IMR-90 (cell line): ENCODE data around the gene PSTK. TPM values are rescaled to one million over a fixed set of nuclear protein-coding genes. Genes with fewer than 3 reads are reported as not detected.

Experiments
- BHLHE40 ChIP-seq: fragments of 150-350 bp; IDR thresholded peaks from 2 replicates; pipeline ENCODE4 v1.6.1; 2016; ENCODE audit warnings: mild to moderate bottlenecking, low read depth, low read length
- CEBPB ChIP-seq: IDR thresholded peaks from 2 replicates; pipeline ENCODE4 v1.6.1; 2012; ENCODE audit warnings: low read depth, low read length, improper control_type of control experiment
- MAFK ChIP-seq: IDR thresholded peaks from 2 replicates; pipeline ENCODE4 v1.6.1; 2012; ENCODE audit warnings: low read depth, low read length, improper control_type of control experiment
- MAZ ChIP-seq: IDR thresholded peaks from 2 replicates; pipeline ENCODE4 v1.6.1; 2012; ENCODE audit warnings: low read depth, mild to moderate bottlenecking, low read length, improper control_type of control experiment, moderate library complexity, borderline replicate concordance
- MXI1 ChIP-seq: IDR thresholded peaks from 2 replicates; pipeline ENCODE4 v1.6.1; 2012; ENCODE audit warnings: low read depth, mild to moderate bottlenecking, low read length, moderate library complexity, borderline replicate concordance
- NFE2L2 ChIP-seq: fragments of 150-350 bp; IDR thresholded peaks from 2 replicates; pipeline ENCODE4 v1.6.1; 2016; ENCODE audit warnings: low read depth, mild to moderate bottlenecking, low read length
- SMC3 ChIP-seq: fragments of 150-350 bp; IDR thresholded peaks from 2 replicates; pipeline ENCODE4 v1.6.1; 2016; ENCODE audit warnings: low read depth, mild to moderate bottlenecking, antibody characterized with exemption, low read length, moderate library complexity
- polyA plus RNA-seq, 3 experiments: library from polyadenylated mRNA; depleted of rRNA; stranded (reverse); fragments of >200 nt; gene quantifications; 2 replicates each; pipeline ENCODE4 v1.2.3, GENCODE V29; 2012; ENCODE audit warnings: low replicate concordance in 1 of 3
- total RNA-seq: library from RNA; depleted of rRNA; stranded (reverse); fragments of >200 nt; gene quantifications from 2 replicates; pipeline ENCODE4 v1.2.3, GENCODE V29; 2012

The PSTK gene
- total and polyA plus RNA-seq, 2 of the 4 experiments (the other 2 are of a cell fraction): 4.1 to 4.2 TPM

- no peak for TF ChIP-seq MAZ
- TF ChIP-seq NFE2L2: no peak
- TF ChIP-seq MXI1: no peak
- no peak for TF ChIP-seq BHLHE40
- TF ChIP-seq CEBPB: no peak
- no peak for TF ChIP-seq MAFK
- no peak for TF ChIP-seq SMC3
Measured at GRCh38 chr10:122939133-122939855, 40.9 kb upstream of the PSTK start (continued).
